HEK293T (cell line): ENCODE measurements around the gene ATCAY.

Source experiments
- ARNT ChIP-seq: fragments of 450-650 bp; IDR thresholded peaks from 2 replicates; pipeline ENCODE4 v1.6.1; 2017; ENCODE audit warnings: mild to moderate bottlenecking
- BHLHE40 ChIP-seq: fragments of 450-650 bp; IDR thresholded peaks from 2 replicates; pipeline ENCODE4 v1.6.1; 2016; ENCODE audit warnings: mild to moderate bottlenecking, moderate library complexity, borderline replicate concordance
- FOXA1 ChIP-seq: fragments of 450-650 bp; IDR thresholded peaks from 2 replicates; pipeline ENCODE4 v1.6.1; 2016; ENCODE audit warnings: mild to moderate bottlenecking
- HDGF ChIP-seq: fragments of 450-650 bp; IDR thresholded peaks from 2 replicates; pipeline ENCODE4 v1.6.1; 2017; ENCODE audit warnings: antibody characterized with exemption, borderline replicate concordance
- NFRKB ChIP-seq: fragments of 450-650 bp; IDR thresholded peaks from 2 replicates; pipeline ENCODE4 v1.6.1; 2016; ENCODE audit warnings: mild to moderate bottlenecking, moderate library complexity
- SUZ12 ChIP-seq: fragments of 450-650 bp; IDR thresholded peaks from 2 replicates; pipeline ENCODE4 v1.6.1; 2016; ENCODE audit warnings: mild to moderate bottlenecking
- TF ChIP-seq, protein P1 (sequence below): fragments of 450-650 bp; IDR thresholded peaks from 2 replicates; pipeline ENCODE4 v1.6.1; 2016

DNA sequence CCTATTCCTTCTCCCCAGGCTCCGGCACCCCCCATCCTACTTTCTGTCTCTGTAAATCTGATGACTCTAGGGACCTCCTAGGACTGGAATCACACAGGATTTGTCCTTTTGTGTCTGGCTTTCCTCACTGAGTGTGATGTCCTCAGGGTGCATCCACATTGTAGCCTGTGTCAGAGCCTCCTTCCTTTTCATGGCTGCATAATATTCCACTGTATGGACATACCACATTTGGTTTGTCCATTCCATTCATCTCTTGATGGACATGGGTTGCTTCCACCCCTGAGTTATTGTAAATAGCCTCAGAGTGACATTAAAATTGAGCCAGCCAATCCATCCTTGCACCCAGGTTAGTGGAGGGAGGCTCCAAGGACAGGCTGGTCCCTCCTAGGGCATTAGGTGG lies 29.6 kb downstream of the ATCAY start:
- no peak for TF ChIP-seq BHLHE40
- TF ChIP-seq FOXA1, result no peak
- no peak for TF ChIP-seq SUZ12
- TF ChIP-seq, protein P1, sequence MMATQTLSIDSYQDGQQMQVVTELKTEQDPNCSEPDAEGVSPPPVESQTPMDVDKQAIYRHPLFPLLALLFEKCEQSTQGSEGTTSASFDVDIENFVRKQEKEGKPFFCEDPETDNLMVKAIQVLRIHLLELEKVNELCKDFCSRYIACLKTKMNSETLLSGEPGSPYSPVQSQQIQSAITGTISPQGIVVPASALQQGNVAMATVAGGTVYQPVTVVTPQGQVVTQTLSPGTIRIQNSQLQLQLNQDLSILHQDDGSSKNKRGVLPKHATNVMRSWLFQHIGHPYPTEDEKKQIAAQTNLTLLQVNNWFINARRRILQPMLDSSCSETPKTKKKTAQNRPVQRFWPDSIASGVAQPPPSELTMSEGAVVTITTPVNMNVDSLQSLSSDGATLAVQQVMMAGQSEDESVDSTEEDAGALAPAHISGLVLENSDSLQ, result no peak
- no peak for TF ChIP-seq ARNT
- no peak for TF ChIP-seq NFRKB
- no peak for TF ChIP-seq HDGF
